Measurements from ENCODE around the gene CIITA. TPM values are rescaled to one million over a fixed set of nuclear protein-coding genes. Genes with fewer than 3 reads are reported as not detected.

Gene CIITA
- total and polyA plus RNA-seq, 11 donors = 1.6 to 73.9 (median 8.2) TPM

- 43 to 58% (median 49%) methylated on average over 7 of the region's 7 CpGs for WGBS, 4 donors
Measured at GRCh38 chr16:10931134-10931533, 54.1 kb downstream of the CIITA start.

GRCh38 chr16:10931977-10932632, 55.1 kb downstream of the CIITA start:
- H3K36me3 ChIP-seq = peaks cover 0 to 56% (median 29%) of the 10 kb centered on the region in 9 donors
- H3K27me3 ChIP-seq = no peaks in the 10 kb centered on the region
- intact Hi-C loops (cut with DNase I) = no loop called here
- ATAC-seq (no peak), DNase-seq (no peak)
- TF ChIP-seq POLR2A (IDR thresholded peaks at IDR 0.05) (no peak), CTCF (IDR thresholded peaks at IDR 0.05) (no peak)
- peaks cover 6 to 72% (median 53%) of the 10 kb centered on the region in 12 donors for H3K4me1 ChIP-seq
- H3K27ac ChIP-seq = peak overlapping the region in 1 of 12 donors; percentile 37
- no peak overlapping the region for H3K4me3 ChIP-seq
- no peaks in the 10 kb centered on the region for H3K9me3 ChIP-seq
- WGBS, 4 donors = 95 to 97% (median 97%) methylated on average over 11 of the region's 11 CpGs

More at GRCh38 chr16:10931134-10931533, 54.1 kb downstream of the CIITA start:
- no peaks in the 10 kb centered on the region for H3K27me3 ChIP-seq
- peaks cover 6 to 63% (median 45%) of the 10 kb centered on the region in 12 donors for H3K4me1 ChIP-seq
- TF ChIP-seq POLR2A (IDR thresholded peaks at IDR 0.05) (no peak), CTCF (IDR thresholded peaks at IDR 0.05) (no peak)
- no peaks in the 10 kb centered on the region for H3K9me3 ChIP-seq
- intact Hi-C loops (cut with DNase I) = no loop called here
- H3K36me3 ChIP-seq = peaks cover 0 to 58% (median 39%) of the 10 kb centered on the region in 9 donors
- no peak for ATAC-seq
- no peak for DNase-seq
- H3K27ac ChIP-seq = no peak overlapping the region
- H3K4me3 ChIP-seq = no peak overlapping the region

- peak in 1 of 4 donors; percentile 10 for ATAC-seq
- Histone ChIP-seq H3K9me3 (no peaks in the 10 kb centered on the region), H3K4me1 (peaks cover 10 to 83% (median 64%) of the 10 kb centered on the region in 12 donors), H3K36me3 (peaks cover 0 to 46% (median 19%) of the 10 kb centered on the region in 9 donors), H3K27ac (peak overlapping the region in 7 of 12 donors; percentile 17 to 46 (median 34)), H3K27me3 (no peaks in the 10 kb centered on the region), H3K4me3 (no peak overlapping the region)
- intact Hi-C loops (cut with DNase I) = no loop called here
- DNase-seq = no peak
- TF ChIP-seq CTCF (IDR thresholded peaks at IDR 0.05) (no peak), POLR2A (IDR thresholded peaks at IDR 0.05) (no peak)
- 75 to 82% (median 78%) methylated on average over 10 to 11 of the region's 11 CpGs for WGBS, 4 donors
Measured at GRCh38 chr16:10932959-10933710, 56.1 kb downstream of the CIITA start.

- peaks cover 15 to 90% (median 71%) of the 10 kb centered on the region in 12 donors for H3K4me1 ChIP-seq
- H3K27me3 ChIP-seq = no peaks in the 10 kb centered on the region
- WGBS, 4 donors = 55 to 61% (median 59%) methylated on average over 8 of the region's 8 CpGs
- peak overlapping the region in 6 of 12 donors; percentile 10 to 46 (median 25) for H3K27ac ChIP-seq
- H3K4me3 ChIP-seq = no peak overlapping the region
- no peak for DNase-seq
- no peak for ATAC-seq
- TF ChIP-seq CTCF (IDR thresholded peaks at IDR 0.05) (no peak), POLR2A (IDR thresholded peaks at IDR 0.05) (no peak)
- intact Hi-C loops (cut with DNase I) = no loop called here
- H3K9me3 ChIP-seq = no peaks in the 10 kb centered on the region
- H3K36me3 ChIP-seq = peaks cover 0 to 38% (median 12%) of the 10 kb centered on the region in 9 donors
Measured at GRCh38 chr16:10933865-10934264, 56.9 kb downstream of the CIITA start.

All from heart left ventricle (tissue), 16 donors.